Measurements from ENCODE around the gene RHOA. TPM values are rescaled to one million over a fixed set of nuclear protein-coding genes. Genes with fewer than 3 reads are reported as not detected.

RHOA gene
- 507 and 573 TPM in 2 replicates for total RNA-seq

GRCh38 chr3:49411968-49412631, at the start of gene RHOA, which contains the start of gene TCTA:
Gene RHOA, minus strand, starts transcription at chr3:49411976. Its CDS starts 36,387 bp downstream, at chr3:49375589.
Gene TCTA, plus strand, starts transcription at chr3:49412423. Its CDS starts 4 bp downstream, at chr3:49412427.

GRCh38 chr3:49422379-49423248, 10.8 kb upstream of the RHOA start, which contains the start of gene AMT:
Gene AMT, minus strand, starts transcription at chr3:49422473. Its CDS starts 23 bp downstream, at chr3:49422450.

GRCh38 chr3:49358217-49358883, 53.4 kb downstream of the RHOA start, which contains the start of gene GPX1:
Gene GPX1, minus strand, starts transcription at chr3:49358353. Its CDS starts 75 bp downstream, at chr3:49358278.

GRCh38 chr3:49339941-49340800, 71.6 kb downstream of the RHOA start, which contains the start of gene USP4:
Gene USP4, minus strand, starts transcription at chr3:49340053. Its CDS starts 29 bp downstream, at chr3:49340024.

Other genes starting within 250 kb of the RHOA start
- gene CCDC71, start 245.6 kb downstream of the RHOA start, total RNA-seq: 15.2 and 18.6 TPM in 2 replicates
- 29.3 and 31.9 TPM in 2 replicates for gene KLHDC8B, start 240.4 kb downstream of the RHOA start, total RNA-seq
- gene C3orf62, start 134.7 kb downstream of the RHOA start, total RNA-seq: 0.81 and 2.0 TPM in 2 replicates
- gene USP4, start 71.9 kb downstream of the RHOA start, total RNA-seq: 26.7 and 33.3 TPM in 2 replicates
- 330 and 468 TPM in 2 replicates for gene GPX1, start 53.6 kb downstream of the RHOA start, total RNA-seq
- gene TCTA, start 447 bp upstream of the RHOA start, total RNA-seq: 12.8 and 13.5 TPM in 2 replicates
- 0.27 and 1.2 TPM in 2 replicates for gene AMT, start 10.5 kb upstream of the RHOA start, total RNA-seq
- 5.7 and 6.2 TPM in 2 replicates for gene NICN1, start 17.3 kb upstream of the RHOA start, total RNA-seq
- gene DAG1, start 58.3 kb upstream of the RHOA start, total RNA-seq: 23.4 and 32.8 TPM in 2 replicates
- under 0.01 and 0.09 TPM in 2 replicates for gene BSN, start 142.5 kb upstream of the RHOA start, total RNA-seq

Data from endothelial cell of coronary artery (primary cell).